Renal cortex interstitium (tissue), 11 donors: ENCODE results near the gene NOSTRIN. TPM values are rescaled to one million over a fixed set of nuclear protein-coding genes. Genes with fewer than 3 reads are reported as not detected.
A peak's percentile ranks its signal among the peaks of the same experiment; 100 is the strongest.
"Not testable (repeated sequence)": the region's sequence is repeated elsewhere in the genome, so short reads cannot be mapped to it uniquely, and the experiment has no call there.

Experiments used
- DNase-seq, 11 donors: peaks; one replicate each; pipeline ENCODE4 v3.0.0-alpha.2; 2013; ENCODE audit warnings: low read depth in 9 of 11, low spot score in 4 of 11; ENCODE audit errors: extremely low read depth in 1 of 11
- polyA plus RNA-seq, 3 donors: library from polyadenylated mRNA; unstranded; fragments of 120-200 nt; gene quantifications; one replicate each; pipeline ENCODE4 v1.2.1, GENCODE V29; 2013; ENCODE audit not compliant: insufficient read length in 3 of 3

The NOSTRIN gene
- polyA plus RNA-seq, 3 donors = 32.2 to 44.5 (median 37.0) TPM

- no peak for DNase-seq
These were observed 50.0 kb downstream of the NOSTRIN start for GRCh38 chr2:168852481-168852880.

GRCh38 chr2:168853471-168853870 lies 51.0 kb downstream of the NOSTRIN start:
- DNase-seq = no peak

- DNase-seq = no peak
These were observed 52.2 kb downstream of the NOSTRIN start for GRCh38 chr2:168854651-168855050.

GRCh38 chr2:168855601-168856000 lies 53.2 kb downstream of the NOSTRIN start:
- DNase-seq = no peak

GRCh38 chr2:168858146-168858545 lies 55.7 kb downstream of the NOSTRIN start:
- no peak for DNase-seq

- not testable (repeated sequence) for DNase-seq
These were observed 64.7 kb downstream of the NOSTRIN start for GRCh38 chr2:168867164-168867563.

- DNase-seq = not testable (repeated sequence)
These were observed 67.9 kb downstream of the NOSTRIN start for GRCh38 chr2:168870369-168870768.

- DNase-seq = not testable (repeated sequence)
These were observed 68.4 kb downstream of the NOSTRIN start for GRCh38 chr2:168870824-168871223.

- no peak for DNase-seq
These were observed 72.1 kb downstream of the NOSTRIN start for GRCh38 chr2:168874368-168875054.

GRCh38 chr2:168882163-168882562 lies 79.7 kb downstream of the NOSTRIN start:
- DNase-seq = not testable (repeated sequence)

GRCh38 chr2:168884975-168885374 lies 82.5 kb downstream of the NOSTRIN start:
- DNase-seq = no peak

- DNase-seq = no peak
These were observed 87.2 kb downstream of the NOSTRIN start for GRCh38 chr2:168889635-168890005.

- DNase-seq = peak; percentile 78 to 92 (median 86)
These were observed 87.8 kb downstream of the NOSTRIN start, which contains the start of gene SPC25 for GRCh38 chr2:168890006-168890782. TSS of gene SPC25 (minus strand) at chr2:168890430. CDS start at chr2:168889519, 911 bp downstream.

GRCh38 chr2:168892327-168892726 lies 89.9 kb downstream of the NOSTRIN start:
- DNase-seq = no peak

GRCh38 chr2:168894101-168894500 lies 91.7 kb downstream of the NOSTRIN start:
- DNase-seq = no peak

- DNase-seq = no peak
These were observed 92.3 kb downstream of the NOSTRIN start for GRCh38 chr2:168894720-168895119.

GRCh38 chr2:168895771-168896170 lies 93.3 kb downstream of the NOSTRIN start:
- no peak for DNase-seq

- DNase-seq = no peak
These were observed 94.3 kb downstream of the NOSTRIN start for GRCh38 chr2:168896783-168897182.

GRCh38 chr2:168897449-168897848 lies 95.0 kb downstream of the NOSTRIN start:
- DNase-seq = no peak

- DNase-seq = no peak
These were observed 98.6 kb downstream of the NOSTRIN start, which contains the start of gene G6PC2 for GRCh38 chr2:168901003-168901402. TSS of gene G6PC2 (plus strand) at chr2:168901291. CDS start at chr2:168901332, 41 bp downstream.
